Neural cell (in vitro differentiated cells): ENCODE results near the gene MOBP. TPM values are rescaled to one million over a fixed set of nuclear protein-coding genes. Genes with fewer than 3 reads are reported as not detected.

Source experiments
- polyA plus RNA-seq: library from polyadenylated mRNA; depleted of rRNA; stranded (reverse); fragments of >200 nt; gene quantifications from 2 replicates; pipeline ENCODE4 v1.2.3, GENCODE V29; 2014

MOBP gene
- polyA plus RNA-seq, 1 donor from 2014 or later, result not detected

Other genes starting within 250 kb of the MOBP start
- gene CX3CR1, start 187.6 kb upstream of the MOBP start, polyA plus RNA-seq, result not detected in 2 replicates
- not detected in 2 replicates for gene CCR8, start 138.0 kb upstream of the MOBP start, polyA plus RNA-seq
- gene SLC25A38, start 84.3 kb upstream of the MOBP start, polyA plus RNA-seq, result 32.5 and 41.4 TPM in 2 replicates
- gene RPSA, start 61.0 kb upstream of the MOBP start, polyA plus RNA-seq, result 1,510 and 1,629 TPM in 2 replicates